ENCODE data around the gene MYO10.

DNA sequence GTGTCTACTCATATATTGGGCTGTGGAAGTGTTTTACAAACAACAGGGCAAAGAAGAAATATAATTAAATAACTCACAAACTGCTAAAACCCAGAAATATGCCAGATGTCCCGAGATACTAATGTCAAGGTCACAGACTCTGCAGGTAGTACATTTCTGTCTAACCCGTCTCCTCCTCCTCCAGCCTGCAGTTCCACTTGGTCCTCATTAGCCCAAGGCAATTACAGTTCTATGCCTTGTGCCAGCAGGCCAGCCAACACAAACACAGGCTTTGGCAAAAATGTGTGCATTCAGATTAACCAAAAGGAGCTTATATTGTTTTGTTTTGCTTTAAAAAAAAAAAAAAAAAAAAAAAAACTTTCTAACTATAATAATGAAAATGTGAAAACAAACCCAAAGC lies 148.8 kb downstream of the MYO10 start:
- TF ChIP-seq CTCF (conservative IDR thresholded peaks at IDR 0.05; ENCODE audit: low read depth in 2 of 2) (no peak), CREB1 (CRISPR knock-in tag; IDR thresholded peaks at IDR 0.05; ENCODE audit: low read depth) (no peak), POLR2AphosphoS5 (IDR thresholded peaks at IDR 0.05; ENCODE audit: low read depth) (no peak), EZH2 (IDR thresholded peaks at IDR 0.05; ENCODE audit: low read depth, unreplicated experiment) (no peak), JUNB (IDR thresholded peaks at IDR 0.05; ENCODE audit: unreplicated experiment) (no peak), NANOG (IDR thresholded peaks at IDR 0.05; ENCODE audit: borderline replicate concordance) (no peak), EZH2phosphoT487 (IDR thresholded peaks at IDR 0.05; ENCODE audit: unreplicated experiment) (no peak), ZNF331 (CRISPR knock-in tag; IDR thresholded peaks at IDR 0.05; ENCODE audit: low read depth) (no peak)
- TF ChIP-seq, protein P1, sequence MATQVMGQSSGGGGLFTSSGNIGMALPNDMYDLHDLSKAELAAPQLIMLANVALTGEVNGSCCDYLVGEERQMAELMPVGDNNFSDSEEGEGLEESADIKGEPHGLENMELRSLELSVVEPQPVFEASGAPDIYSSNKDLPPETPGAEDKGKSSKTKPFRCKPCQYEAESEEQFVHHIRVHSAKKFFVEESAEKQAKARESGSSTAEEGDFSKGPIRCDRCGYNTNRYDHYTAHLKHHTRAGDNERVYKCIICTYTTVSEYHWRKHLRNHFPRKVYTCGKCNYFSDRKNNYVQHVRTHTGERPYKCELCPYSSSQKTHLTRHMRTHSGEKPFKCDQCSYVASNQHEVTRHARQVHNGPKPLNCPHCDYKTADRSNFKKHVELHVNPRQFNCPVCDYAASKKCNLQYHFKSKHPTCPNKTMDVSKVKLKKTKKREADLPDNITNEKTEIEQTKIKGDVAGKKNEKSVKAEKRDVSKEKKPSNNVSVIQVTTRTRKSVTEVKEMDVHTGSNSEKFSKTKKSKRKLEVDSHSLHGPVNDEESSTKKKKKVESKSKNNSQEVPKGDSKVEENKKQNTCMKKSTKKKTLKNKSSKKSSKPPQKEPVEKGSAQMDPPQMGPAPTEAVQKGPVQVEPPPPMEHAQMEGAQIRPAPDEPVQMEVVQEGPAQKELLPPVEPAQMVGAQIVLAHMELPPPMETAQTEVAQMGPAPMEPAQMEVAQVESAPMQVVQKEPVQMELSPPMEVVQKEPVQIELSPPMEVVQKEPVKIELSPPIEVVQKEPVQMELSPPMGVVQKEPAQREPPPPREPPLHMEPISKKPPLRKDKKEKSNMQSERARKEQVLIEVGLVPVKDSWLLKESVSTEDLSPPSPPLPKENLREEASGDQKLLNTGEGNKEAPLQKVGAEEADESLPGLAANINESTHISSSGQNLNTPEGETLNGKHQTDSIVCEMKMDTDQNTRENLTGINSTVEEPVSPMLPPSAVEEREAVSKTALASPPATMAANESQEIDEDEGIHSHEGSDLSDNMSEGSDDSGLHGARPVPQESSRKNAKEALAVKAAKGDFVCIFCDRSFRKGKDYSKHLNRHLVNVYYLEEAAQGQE (IDR thresholded peaks at IDR 0.05; ENCODE audit: unreplicated experiment), result no peak

All from GM23338 (cell line).